ENCODE measurements around the gene PPARD.
A peak's percentile ranks its signal among the peaks of the same experiment; 100 is the strongest.

The PPARD gene

GRCh38 chr6:35468980-35469750 lies 126.8 kb downstream of the PPARD start:
- no peak for ATAC-seq
- no peak for DNase-seq

- ATAC-seq, result no peak
- peak; percentile 23 for DNase-seq
Observed at GRCh38 chr6:35469751-35470662, 127.6 kb downstream of the PPARD start.

- DNase-seq (no peak), ATAC-seq (no peak)
Observed at GRCh38 chr6:35470663-35471120, 128.3 kb downstream of the PPARD start.

GRCh38 chr6:35471836-35472345 lies 129.5 kb downstream of the PPARD start:
- DNase-seq, result no peak
- ATAC-seq, result no peak

GRCh38 chr6:35473075-35473849 lies 130.9 kb downstream of the PPARD start:
- peak; percentile 28 for ATAC-seq
- DNase-seq, result no peak

GRCh38 chr6:35473850-35474130 lies 131.4 kb downstream of the PPARD start:
- ATAC-seq (no peak), DNase-seq (no peak)

- DNase-seq (peak; percentile 51), ATAC-seq (peak; percentile 19)
Observed at GRCh38 chr6:35474131-35474941, 132.0 kb downstream of the PPARD start.

- no peak for DNase-seq
Observed at GRCh38 chr6:35474942-35475570, 132.7 kb downstream of the PPARD start.

GRCh38 chr6:35475573-35475972 lies 133.2 kb downstream of the PPARD start:
- DNase-seq (no peak), ATAC-seq (no peak)

More at GRCh38 chr6:35474942-35475570, 132.7 kb downstream of the PPARD start:
- ATAC-seq, result peak; percentile 7

GRCh38 chr6:35476004-35476403 lies 133.6 kb downstream of the PPARD start:
- ATAC-seq (no peak), DNase-seq (no peak)

- ATAC-seq, result no peak
- no peak for DNase-seq
Observed at GRCh38 chr6:35477028-35477427, 134.7 kb downstream of the PPARD start.
